SK-N-SH (cell line): Measurements from ENCODE around the gene SH3TC1. TPM values are rescaled to one million over a fixed set of nuclear protein-coding genes. Genes with fewer than 3 reads are reported as not detected.

Experiments
- CTCF ChIA-PET: fragments of 300-600, 350-600 bp; formaldehyde crosslinking; extraction: SDS; loops from one replicate; lab custom pipeline; 2021; lab: Yijun Ruan, JAX
- POLR2A ChIA-PET: fragments of 350-600 bp; sonication (Branson Sonifier 250); formaldehyde crosslinking; extraction: SDS; loops from one replicate; lab custom pipeline; 2020; ENCODE audit warnings: antibody characterized with exemption, inconsistent platforms; lab: Yijun Ruan, JAX
- DNase-seq: peaks from one replicate; pipeline ENCODE4 v3.0.0; 2012
- H2AFZ ChIP-seq: fragments of 200-600 bp; sonication (generic); 2 replicates; pipeline ENCODE4 v1.8.1; 2016; ENCODE audit warnings: antibody characterized with exemption, mild to moderate bottlenecking, low read depth
- H3F3A ChIP-seq: fragments of 200-600 bp; sonication (generic); replicated peaks from 2 replicates; pipeline ENCODE3; 2016; ENCODE audit warnings: antibody characterized with exemption, mild to moderate bottlenecking; ENCODE audit not compliant: insufficient read depth
- H3K27ac ChIP-seq, 2 experiments: fragments of 200-500 bp in 1 of 2; fragments of 200-600 bp in 1 of 2; sonication (Bioruptor generic) in 1 of 2; sonication (generic), shearing (Covaris generic) in 1 of 2; 2 replicates each; pipeline versions ENCODE4 v1.5.1 to v1.6.1; 2014 to 2016; ENCODE audit warnings: low read depth in 2 of 2, inconsistent platforms in 1 of 2, low read length in 1 of 2, mild to moderate bottlenecking in 1 of 2, mixed read lengths in 1 of 2
- H3K27me3 ChIP-seq: fragments of 200-600 bp; sonication (generic), shearing (Covaris generic); 2 replicates; pipeline ENCODE4 v1.6.1; 2016; ENCODE audit warnings: mixed run types; ENCODE audit not compliant: insufficient read depth
- H3K36me3 ChIP-seq, 2 experiments: fragments of 200-500 bp in 1 of 2; fragments of 200-600 bp in 1 of 2; sonication (Bioruptor generic) in 1 of 2; sonication (generic) in 1 of 2; replicated peaks in 1 of 2; 2 replicates each; pipeline versions ENCODE3 to v1.5.1; 2014 to 2016; ENCODE audit warnings: low read length in 1 of 2, mild to moderate bottlenecking in 1 of 2; ENCODE audit not compliant: insufficient read depth in 2 of 2, control insufficient read depth in 1 of 2
- H3K4me1 ChIP-seq, 2 experiments: fragments of 200-500 bp in 1 of 2; fragments of 200-600 bp in 1 of 2; sonication (Bioruptor generic) in 1 of 2; sonication (generic), shearing (Covaris generic) in 1 of 2; 2 replicates each; pipeline versions ENCODE4 v1.5.1 to v1.6.1; 2014 to 2016; ENCODE audit warnings: low read depth in 1 of 2, low read length in 1 of 2, mixed run types in 1 of 2; ENCODE audit not compliant: insufficient read depth in 2 of 2, control insufficient read depth in 1 of 2
- H3K4me2 ChIP-seq: fragments of 200-600 bp; sonication (generic), shearing (Covaris generic); 2 replicates; pipeline ENCODE4 v1.6.1; 2017; ENCODE audit warnings: mixed run types
- H3K4me3 ChIP-seq, 2 experiments: fragments of 200-500 bp in 1 of 2; fragments of 200-600 bp in 1 of 2; sonication (Bioruptor generic) in 1 of 2; sonication (generic), shearing (Covaris generic) in 1 of 2; 2 replicates each; pipeline versions ENCODE4 v1.5.1 to v1.8.1; 2014 to 2016; ENCODE audit warnings: low read depth in 2 of 2, inconsistent platforms in 1 of 2, low read length in 1 of 2, mild to moderate bottlenecking in 1 of 2, mixed read lengths in 1 of 2, moderate library complexity in 1 of 2
- H3K79me2 ChIP-seq: fragments of 200-600 bp; sonication (generic); 2 replicates; pipeline ENCODE4 v1.8.1; 2017; ENCODE audit warnings: mild to moderate bottlenecking; ENCODE audit not compliant: insufficient read depth
- H3K9ac ChIP-seq: fragments of 200-600 bp; sonication (generic); 2 replicates; pipeline ENCODE4 v1.6.1; 2017; ENCODE audit warnings: mixed run types
- H3K9me2 ChIP-seq: fragments of 200-600 bp; sonication (generic); 2 replicates; pipeline ENCODE4 v1.6.1; 2017; ENCODE audit warnings: mixed run types
- H3K9me3 ChIP-seq: fragments of 200-600 bp; sonication (generic); 2 replicates; pipeline ENCODE4 v1.6.1; 2017; ENCODE audit warnings: mixed run types, mild to moderate bottlenecking, moderate library complexity
- H4K20me1 ChIP-seq: fragments of 200-600 bp; sonication (generic); 2 replicates; pipeline ENCODE4 v1.6.1; 2017; ENCODE audit warnings: mild to moderate bottlenecking, mixed run types; ENCODE audit not compliant: insufficient read depth
- EZH2phosphoT487 ChIP-seq: fragments of 200-600 bp; sonication (generic); IDR thresholded peaks from 2 replicates; pipeline ENCODE4 v1.6.1; 2017; ENCODE audit warnings: low read depth, mixed run types, mild to moderate bottlenecking, antibody characterized with exemption, moderate library complexity, borderline replicate concordance
- GABPA ChIP-seq: IDR thresholded peaks from 2 replicates; pipeline ENCODE4 v1.4.0; 2012; ENCODE audit warnings: low read depth, mild to moderate bottlenecking
- MEF2A ChIP-seq: IDR thresholded peaks from 2 replicates; pipeline ENCODE4 v1.4.0; 2012; ENCODE audit warnings: low read depth, borderline replicate concordance
- NFIC ChIP-seq: IDR thresholded peaks from 2 replicates; pipeline ENCODE4 v1.4.0; 2012; ENCODE audit warnings: borderline replicate concordance
- NRF1 ChIP-seq: IDR thresholded peaks from 2 replicates; pipeline ENCODE4 v1.6.1; 2012; ENCODE audit warnings: low read depth, mild to moderate bottlenecking, low read length
- POLR2AphosphoS5 ChIP-seq: IDR thresholded peaks from 2 replicates; pipeline ENCODE4 v1.6.1; 2012; ENCODE audit warnings: low read depth, low read length
- RAD21 ChIP-seq: IDR thresholded peaks from 2 replicates; pipeline ENCODE4 v1.6.1; 2012; ENCODE audit warnings: mild to moderate bottlenecking, low read length
- TCF12 ChIP-seq: IDR thresholded peaks from 2 replicates; pipeline ENCODE4 v1.4.0; 2012
- TEAD4 ChIP-seq: IDR thresholded peaks from 2 replicates; pipeline ENCODE4 v1.4.0; 2012; ENCODE audit warnings: mild to moderate bottlenecking, borderline replicate concordance; ENCODE audit not compliant: insufficient read depth
- WGBS: methylation state at CpG from one replicate; pipeline ENCODE4 v1.1.6; 2017; ENCODE audit warnings: low lambda C conversion rate; 5-methylcytosine and 5-hydroxymethylcytosine counted together
- polyA plus RNA-seq, 3 experiments: library from polyadenylated mRNA; depleted of rRNA; stranded (reverse); fragments of >200 nt; gene quantifications; 2 replicates each; pipeline ENCODE4 v1.2.3, GENCODE V29; 2012
- TF ChIP-seq, protein P1 (sequence below): fragments of 200-600 bp; sonication (generic); IDR thresholded peaks from 2 replicates; pipeline ENCODE4 v1.6.1; 2017; ENCODE audit warnings: antibody characterized with exemption, mild to moderate bottlenecking, moderate library complexity
- TF ChIP-seq, protein P2 (sequence below): IDR thresholded peaks from 2 replicates; pipeline ENCODE4 v1.6.1; 2012; ENCODE audit warnings: mild to moderate bottlenecking, low read depth, low read length, moderate library complexity
- TF ChIP-seq, protein P3 (sequence below): fragments of 150-350 bp; IDR thresholded peaks from 2 replicates; pipeline ENCODE4 v1.6.1; 2016; ENCODE audit warnings: mild to moderate bottlenecking, low read depth, low read length
- TF ChIP-seq, protein P4 (sequence below): IDR thresholded peaks from 2 replicates; pipeline ENCODE4 v1.4.0; 2012; ENCODE audit warnings: low read depth, borderline replicate concordance
- TF ChIP-seq, protein P5 (sequence below): fragments of 150-350 bp; IDR thresholded peaks from 2 replicates; pipeline ENCODE4 v1.6.1; 2017; ENCODE audit warnings: antibody characterized with exemption, low read length, low read depth, borderline replicate concordance

Gene SH3TC1
- polyA plus RNA-seq, 1 of the 3 experiments (the other 2 are of a cell fraction), result 2.7 TPM

DNA sequence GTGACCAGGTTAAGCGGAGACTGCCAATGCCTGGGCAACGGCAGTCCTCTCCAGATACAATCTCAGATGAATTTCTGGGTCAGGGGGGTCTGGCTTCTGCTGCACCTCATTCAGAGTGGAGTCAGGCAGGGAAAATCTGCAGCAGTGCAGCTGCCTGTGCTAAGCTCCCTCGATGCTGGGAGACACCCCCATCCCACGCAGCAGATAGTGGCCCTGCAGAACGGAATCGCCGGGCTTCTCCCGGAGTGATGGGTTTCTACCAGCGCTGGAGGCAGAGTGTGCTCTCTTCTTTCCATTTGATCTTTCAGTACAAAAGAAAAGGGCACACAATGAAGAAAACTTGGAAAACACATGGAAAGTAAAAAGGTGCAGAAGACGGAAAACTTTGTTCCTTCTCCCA, 45.6 kb upstream of the SH3TC1 start:
- Histone ChIP-seq H3K9me2 (no peaks in the 10 kb centered on the region), H3K27me3 (peaks cover 20% of the 10 kb centered on the region), H3K4me3 (no peak overlapping the region), H3K4me2 (no peak overlapping the region), H3K9ac (no peak overlapping the region), H3K36me3 (no peaks in the 10 kb centered on the region), H3F3A (no peaks in the 10 kb centered on the region), H4K20me1 (no peaks in the 10 kb centered on the region), H3K4me1 (peaks cover 0 to 24% of the 10 kb centered on the region in 2 experiments; a peak in 1 of 4 replicates), H2AFZ (no peak overlapping the region), H3K27ac (no peak overlapping the region), H3K9me3 (no peaks in the 10 kb centered on the region), H3K79me2 (no peaks in the 10 kb centered on the region)
- WGBS, result 31% methylated on average over 7 of the region's 10 CpGs
- TF ChIP-seq TEAD4, result no peak
- no peak for TF ChIP-seq TCF12
- no peak for TF ChIP-seq NFIC
- TF ChIP-seq, protein P1, sequence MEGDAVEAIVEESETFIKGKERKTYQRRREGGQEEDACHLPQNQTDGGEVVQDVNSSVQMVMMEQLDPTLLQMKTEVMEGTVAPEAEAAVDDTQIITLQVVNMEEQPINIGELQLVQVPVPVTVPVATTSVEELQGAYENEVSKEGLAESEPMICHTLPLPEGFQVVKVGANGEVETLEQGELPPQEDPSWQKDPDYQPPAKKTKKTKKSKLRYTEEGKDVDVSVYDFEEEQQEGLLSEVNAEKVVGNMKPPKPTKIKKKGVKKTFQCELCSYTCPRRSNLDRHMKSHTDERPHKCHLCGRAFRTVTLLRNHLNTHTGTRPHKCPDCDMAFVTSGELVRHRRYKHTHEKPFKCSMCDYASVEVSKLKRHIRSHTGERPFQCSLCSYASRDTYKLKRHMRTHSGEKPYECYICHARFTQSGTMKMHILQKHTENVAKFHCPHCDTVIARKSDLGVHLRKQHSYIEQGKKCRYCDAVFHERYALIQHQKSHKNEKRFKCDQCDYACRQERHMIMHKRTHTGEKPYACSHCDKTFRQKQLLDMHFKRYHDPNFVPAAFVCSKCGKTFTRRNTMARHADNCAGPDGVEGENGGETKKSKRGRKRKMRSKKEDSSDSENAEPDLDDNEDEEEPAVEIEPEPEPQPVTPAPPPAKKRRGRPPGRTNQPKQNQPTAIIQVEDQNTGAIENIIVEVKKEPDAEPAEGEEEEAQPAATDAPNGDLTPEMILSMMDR, result no peak
- no peak for TF ChIP-seq RAD21
- TF ChIP-seq EZH2phosphoT487, result no peak
- TF ChIP-seq GABPA, result no peak
- no peak for TF ChIP-seq POLR2AphosphoS5
- TF ChIP-seq, protein P2, sequence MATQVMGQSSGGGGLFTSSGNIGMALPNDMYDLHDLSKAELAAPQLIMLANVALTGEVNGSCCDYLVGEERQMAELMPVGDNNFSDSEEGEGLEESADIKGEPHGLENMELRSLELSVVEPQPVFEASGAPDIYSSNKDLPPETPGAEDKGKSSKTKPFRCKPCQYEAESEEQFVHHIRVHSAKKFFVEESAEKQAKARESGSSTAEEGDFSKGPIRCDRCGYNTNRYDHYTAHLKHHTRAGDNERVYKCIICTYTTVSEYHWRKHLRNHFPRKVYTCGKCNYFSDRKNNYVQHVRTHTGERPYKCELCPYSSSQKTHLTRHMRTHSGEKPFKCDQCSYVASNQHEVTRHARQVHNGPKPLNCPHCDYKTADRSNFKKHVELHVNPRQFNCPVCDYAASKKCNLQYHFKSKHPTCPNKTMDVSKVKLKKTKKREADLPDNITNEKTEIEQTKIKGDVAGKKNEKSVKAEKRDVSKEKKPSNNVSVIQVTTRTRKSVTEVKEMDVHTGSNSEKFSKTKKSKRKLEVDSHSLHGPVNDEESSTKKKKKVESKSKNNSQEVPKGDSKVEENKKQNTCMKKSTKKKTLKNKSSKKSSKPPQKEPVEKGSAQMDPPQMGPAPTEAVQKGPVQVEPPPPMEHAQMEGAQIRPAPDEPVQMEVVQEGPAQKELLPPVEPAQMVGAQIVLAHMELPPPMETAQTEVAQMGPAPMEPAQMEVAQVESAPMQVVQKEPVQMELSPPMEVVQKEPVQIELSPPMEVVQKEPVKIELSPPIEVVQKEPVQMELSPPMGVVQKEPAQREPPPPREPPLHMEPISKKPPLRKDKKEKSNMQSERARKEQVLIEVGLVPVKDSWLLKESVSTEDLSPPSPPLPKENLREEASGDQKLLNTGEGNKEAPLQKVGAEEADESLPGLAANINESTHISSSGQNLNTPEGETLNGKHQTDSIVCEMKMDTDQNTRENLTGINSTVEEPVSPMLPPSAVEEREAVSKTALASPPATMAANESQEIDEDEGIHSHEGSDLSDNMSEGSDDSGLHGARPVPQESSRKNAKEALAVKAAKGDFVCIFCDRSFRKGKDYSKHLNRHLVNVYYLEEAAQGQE, result no peak
- TF ChIP-seq NRF1, result no peak
- TF ChIP-seq, protein P3, sequence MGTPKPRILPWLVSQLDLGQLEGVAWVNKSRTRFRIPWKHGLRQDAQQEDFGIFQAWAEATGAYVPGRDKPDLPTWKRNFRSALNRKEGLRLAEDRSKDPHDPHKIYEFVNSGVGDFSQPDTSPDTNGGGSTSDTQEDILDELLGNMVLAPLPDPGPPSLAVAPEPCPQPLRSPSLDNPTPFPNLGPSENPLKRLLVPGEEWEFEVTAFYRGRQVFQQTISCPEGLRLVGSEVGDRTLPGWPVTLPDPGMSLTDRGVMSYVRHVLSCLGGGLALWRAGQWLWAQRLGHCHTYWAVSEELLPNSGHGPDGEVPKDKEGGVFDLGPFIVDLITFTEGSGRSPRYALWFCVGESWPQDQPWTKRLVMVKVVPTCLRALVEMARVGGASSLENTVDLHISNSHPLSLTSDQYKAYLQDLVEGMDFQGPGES, result no peak
- TF ChIP-seq, protein P4, sequence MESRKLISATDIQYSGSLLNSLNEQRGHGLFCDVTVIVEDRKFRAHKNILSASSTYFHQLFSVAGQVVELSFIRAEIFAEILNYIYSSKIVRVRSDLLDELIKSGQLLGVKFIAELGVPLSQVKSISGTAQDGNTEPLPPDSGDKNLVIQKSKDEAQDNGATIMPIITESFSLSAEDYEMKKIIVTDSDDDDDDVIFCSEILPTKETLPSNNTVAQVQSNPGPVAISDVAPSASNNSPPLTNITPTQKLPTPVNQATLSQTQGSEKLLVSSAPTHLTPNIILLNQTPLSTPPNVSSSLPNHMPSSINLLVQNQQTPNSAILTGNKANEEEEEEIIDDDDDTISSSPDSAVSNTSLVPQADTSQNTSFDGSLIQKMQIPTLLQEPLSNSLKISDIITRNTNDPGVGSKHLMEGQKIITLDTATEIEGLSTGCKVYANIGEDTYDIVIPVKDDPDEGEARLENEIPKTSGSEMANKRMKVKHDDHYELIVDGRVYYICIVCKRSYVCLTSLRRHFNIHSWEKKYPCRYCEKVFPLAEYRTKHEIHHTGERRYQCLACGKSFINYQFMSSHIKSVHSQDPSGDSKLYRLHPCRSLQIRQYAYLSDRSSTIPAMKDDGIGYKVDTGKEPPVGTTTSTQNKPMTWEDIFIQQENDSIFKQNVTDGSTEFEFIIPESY, result no peak
- TF ChIP-seq MEF2A, result no peak
- TF ChIP-seq, protein P5, sequence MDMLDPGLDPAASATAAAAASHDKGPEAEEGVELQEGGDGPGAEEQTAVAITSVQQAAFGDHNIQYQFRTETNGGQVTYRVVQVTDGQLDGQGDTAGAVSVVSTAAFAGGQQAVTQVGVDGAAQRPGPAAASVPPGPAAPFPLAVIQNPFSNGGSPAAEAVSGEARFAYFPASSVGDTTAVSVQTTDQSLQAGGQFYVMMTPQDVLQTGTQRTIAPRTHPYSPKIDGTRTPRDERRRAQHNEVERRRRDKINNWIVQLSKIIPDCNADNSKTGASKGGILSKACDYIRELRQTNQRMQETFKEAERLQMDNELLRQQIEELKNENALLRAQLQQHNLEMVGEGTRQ, result no peak
- DNase-seq, result no peak
- ChIA-PET POLR2A (no interaction called here), CTCF (interaction anchor here (0.6 to 1.3 kb wide), 2 partner anchors 8 to 15 kb away, joined by 3 to 4 read pairs; no protein-coding TSS in a partner anchor)
